Hypothalamus (tissue), 51 donors: Measurements from ENCODE around the gene MSMO1.
"Not testable (repeated sequence)": the region's sequence is repeated elsewhere in the genome, so short reads cannot be mapped to it uniquely, and the experiment has no call there.

Source experiments
- DNase-seq, 51 donors: peaks; one replicate each; lab custom pipeline; 2025; lab: John Stamatoyannopoulos, UW

The MSMO1 gene

GRCh38 chr4:165324236-165324917 is 3.1 kb upstream of the MSMO1 start:
- DNase-seq, result no peak

GRCh38 chr4:165324918-165325304 is 2.6 kb upstream of the MSMO1 start:
- no peak for DNase-seq

- no peak for DNase-seq
These were observed 1.5 kb upstream of the MSMO1 start for GRCh38 chr4:165325732-165326512.

GRCh38 chr4:165326831-165327210 is 648 bp upstream of the MSMO1 start:
- peak in 23 of 51 donors; percentile 1 to 56 (median 23) for DNase-seq

- peak in 2 of 51 donors; percentile 57 to 73 for DNase-seq
These were observed 594 bp downstream of the MSMO1 start for GRCh38 chr4:165328101-165328425.

GRCh38 chr4:165328708-165329107 is 1.2 kb downstream of the MSMO1 start:
- DNase-seq, result no peak

- DNase-seq, result no peak
These were observed 2.6 kb downstream of the MSMO1 start for GRCh38 chr4:165330071-165330470.

GRCh38 chr4:165330666-165331065 is 3.2 kb downstream of the MSMO1 start:
- DNase-seq, result no peak

- DNase-seq, result no peak
These were observed 3.9 kb downstream of the MSMO1 start for GRCh38 chr4:165331359-165331758.

- no peak for DNase-seq
These were observed 4.4 kb downstream of the MSMO1 start for GRCh38 chr4:165331823-165332222.

GRCh38 chr4:165332502-165332901 is 5.0 kb downstream of the MSMO1 start:
- DNase-seq, result no peak

GRCh38 chr4:165335163-165335703 is 7.8 kb downstream of the MSMO1 start:
- no peak for DNase-seq

- no peak for DNase-seq
These were observed 9.3 kb downstream of the MSMO1 start for GRCh38 chr4:165336743-165337142.

- DNase-seq, result not testable (repeated sequence)
These were observed 14.9 kb downstream of the MSMO1 start for GRCh38 chr4:165342340-165342739.

- peak in 1 of 51 donors; percentile 42 for DNase-seq
These were observed 16.1 kb downstream of the MSMO1 start for GRCh38 chr4:165343353-165344191.

GRCh38 chr4:165345666-165346417 is 18.4 kb downstream of the MSMO1 start:
- peak in 1 of 51 donors; percentile 37 for DNase-seq

- no peak for DNase-seq
These were observed 20.4 kb downstream of the MSMO1 start for GRCh38 chr4:165347647-165348569.

GRCh38 chr4:165351359-165352130 is 24.1 kb downstream of the MSMO1 start:
- no peak for DNase-seq
